H1 (cell line): Measurements from ENCODE around the gene CORO2B. TPM values are rescaled to one million over a fixed set of nuclear protein-coding genes. Genes with fewer than 3 reads are reported as not detected.

Source experiments
- CEBPB ChIP-seq: IDR thresholded peaks from 2 replicates; pipeline ENCODE4 v1.6.1; 2012; ENCODE audit warnings: low read depth, low read length
- CHD1 ChIP-seq: IDR thresholded peaks from 2 replicates; pipeline ENCODE4 v1.6.1; 2012; ENCODE audit warnings: low read depth, low read length, improper control_type of control experiment
- EGR1 ChIP-seq: IDR thresholded peaks from 2 replicates; pipeline ENCODE4 v1.6.1; 2011; ENCODE audit warnings: low read depth, low read length, borderline replicate concordance
- RFX5 ChIP-seq: IDR thresholded peaks from 2 replicates; pipeline ENCODE4 v1.6.1; 2011; ENCODE audit warnings: low read depth, low read length, improper control_type of control experiment, borderline replicate concordance
- RNF2 ChIP-seq: fragments of 200-900, 300-1000 bp; sonication (generic); IDR thresholded peaks from 2 replicates; pipeline ENCODE4 v1.7.1; 2016; ENCODE audit warnings: borderline replicate concordance, low read depth, mild to moderate bottlenecking, antibody characterized with exemption, low read length; ENCODE audit not compliant: poor library complexity, severe bottlenecking; ENCODE audit errors: missing control alignments
- SP1 ChIP-seq: IDR thresholded peaks from 2 replicates; pipeline ENCODE4 v1.6.1; 2011; ENCODE audit warnings: low read depth, low read length
- SUZ12 ChIP-seq: fragments of 200-600 bp; sonication (generic); IDR thresholded peaks from 2 replicates; pipeline ENCODE4 v1.6.1; 2012; ENCODE audit warnings: mild to moderate bottlenecking, inconsistent platforms, low read length, moderate library complexity, mixed read lengths
- TCF12 ChIP-seq: IDR thresholded peaks from 2 replicates; pipeline ENCODE4 v1.6.1; 2011; ENCODE audit warnings: low read depth, mild to moderate bottlenecking, low read length
- USF2 ChIP-seq: IDR thresholded peaks from 2 replicates; pipeline ENCODE4 v1.6.1; 2011; ENCODE audit warnings: low read length, improper control_type of control experiment
- polyA plus RNA-seq, 7 experiments: library from polyadenylated mRNA; depleted of rRNA in 3 of 7; stranded (reverse) in 5 of 7; unstranded in 2 of 7; fragments of >200 nt in 5 of 7; fragments of 200-250 nt in 2 of 7; gene quantifications; 1 replicate in 5 of 7; 2 replicates in 1 of 7; 4 replicates in 1 of 7; pipeline versions ENCODE4 v1.2.1 to v1.2.3, GENCODE V29; 2011 to 2013; ENCODE audit warnings: missing spikeins in 2 of 7, mixed read lengths in 2 of 7
- total RNA-seq: library from RNA; stranded (reverse); fragmentation: NEBNext Ultra II Directional; extraction: Animal tissue kit (Norgen Biotek cat#: 25700); gene quantifications from 2 replicates; pipeline ENCODE4 v1.2.1, GENCODE V29; 2021
- TF ChIP-seq, protein P1 (sequence below): fragments of 300-600 bp; sonication (generic); IDR thresholded peaks from 2 replicates; pipeline ENCODE4 v1.7.1; 2012; ENCODE audit warnings: low read length, moderate library complexity, mild to moderate bottlenecking, inconsistent platforms; ENCODE audit not compliant: insufficient replicate concordance

The CORO2B gene
- total and polyA plus RNA-seq, 2 of the 8 experiments (the other 6 are each of a cell fraction or from before 2014, with no cell fraction given) = 3.4 to 6.7 TPM

DNA sequence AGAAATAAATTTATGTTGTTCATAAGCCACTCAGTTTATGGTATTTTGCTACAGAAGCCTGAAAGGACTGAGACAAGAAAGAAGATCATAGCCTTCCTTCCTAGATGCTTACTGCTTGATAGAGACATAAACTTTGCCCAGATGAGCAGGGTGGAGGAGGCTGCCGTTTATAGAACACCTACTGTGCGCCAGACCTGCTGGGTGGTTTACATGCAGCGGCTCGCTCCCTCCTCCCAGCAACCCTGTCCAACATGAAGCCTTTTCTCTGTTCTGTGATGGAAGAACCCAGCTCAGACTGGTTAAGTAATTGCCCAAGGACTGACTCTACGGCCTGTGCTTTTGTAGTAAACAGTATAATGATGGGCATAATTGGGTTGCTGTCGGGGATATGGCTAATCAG lies 37.0 kb downstream of the CORO2B start (continued):
- TF ChIP-seq, protein P1, sequence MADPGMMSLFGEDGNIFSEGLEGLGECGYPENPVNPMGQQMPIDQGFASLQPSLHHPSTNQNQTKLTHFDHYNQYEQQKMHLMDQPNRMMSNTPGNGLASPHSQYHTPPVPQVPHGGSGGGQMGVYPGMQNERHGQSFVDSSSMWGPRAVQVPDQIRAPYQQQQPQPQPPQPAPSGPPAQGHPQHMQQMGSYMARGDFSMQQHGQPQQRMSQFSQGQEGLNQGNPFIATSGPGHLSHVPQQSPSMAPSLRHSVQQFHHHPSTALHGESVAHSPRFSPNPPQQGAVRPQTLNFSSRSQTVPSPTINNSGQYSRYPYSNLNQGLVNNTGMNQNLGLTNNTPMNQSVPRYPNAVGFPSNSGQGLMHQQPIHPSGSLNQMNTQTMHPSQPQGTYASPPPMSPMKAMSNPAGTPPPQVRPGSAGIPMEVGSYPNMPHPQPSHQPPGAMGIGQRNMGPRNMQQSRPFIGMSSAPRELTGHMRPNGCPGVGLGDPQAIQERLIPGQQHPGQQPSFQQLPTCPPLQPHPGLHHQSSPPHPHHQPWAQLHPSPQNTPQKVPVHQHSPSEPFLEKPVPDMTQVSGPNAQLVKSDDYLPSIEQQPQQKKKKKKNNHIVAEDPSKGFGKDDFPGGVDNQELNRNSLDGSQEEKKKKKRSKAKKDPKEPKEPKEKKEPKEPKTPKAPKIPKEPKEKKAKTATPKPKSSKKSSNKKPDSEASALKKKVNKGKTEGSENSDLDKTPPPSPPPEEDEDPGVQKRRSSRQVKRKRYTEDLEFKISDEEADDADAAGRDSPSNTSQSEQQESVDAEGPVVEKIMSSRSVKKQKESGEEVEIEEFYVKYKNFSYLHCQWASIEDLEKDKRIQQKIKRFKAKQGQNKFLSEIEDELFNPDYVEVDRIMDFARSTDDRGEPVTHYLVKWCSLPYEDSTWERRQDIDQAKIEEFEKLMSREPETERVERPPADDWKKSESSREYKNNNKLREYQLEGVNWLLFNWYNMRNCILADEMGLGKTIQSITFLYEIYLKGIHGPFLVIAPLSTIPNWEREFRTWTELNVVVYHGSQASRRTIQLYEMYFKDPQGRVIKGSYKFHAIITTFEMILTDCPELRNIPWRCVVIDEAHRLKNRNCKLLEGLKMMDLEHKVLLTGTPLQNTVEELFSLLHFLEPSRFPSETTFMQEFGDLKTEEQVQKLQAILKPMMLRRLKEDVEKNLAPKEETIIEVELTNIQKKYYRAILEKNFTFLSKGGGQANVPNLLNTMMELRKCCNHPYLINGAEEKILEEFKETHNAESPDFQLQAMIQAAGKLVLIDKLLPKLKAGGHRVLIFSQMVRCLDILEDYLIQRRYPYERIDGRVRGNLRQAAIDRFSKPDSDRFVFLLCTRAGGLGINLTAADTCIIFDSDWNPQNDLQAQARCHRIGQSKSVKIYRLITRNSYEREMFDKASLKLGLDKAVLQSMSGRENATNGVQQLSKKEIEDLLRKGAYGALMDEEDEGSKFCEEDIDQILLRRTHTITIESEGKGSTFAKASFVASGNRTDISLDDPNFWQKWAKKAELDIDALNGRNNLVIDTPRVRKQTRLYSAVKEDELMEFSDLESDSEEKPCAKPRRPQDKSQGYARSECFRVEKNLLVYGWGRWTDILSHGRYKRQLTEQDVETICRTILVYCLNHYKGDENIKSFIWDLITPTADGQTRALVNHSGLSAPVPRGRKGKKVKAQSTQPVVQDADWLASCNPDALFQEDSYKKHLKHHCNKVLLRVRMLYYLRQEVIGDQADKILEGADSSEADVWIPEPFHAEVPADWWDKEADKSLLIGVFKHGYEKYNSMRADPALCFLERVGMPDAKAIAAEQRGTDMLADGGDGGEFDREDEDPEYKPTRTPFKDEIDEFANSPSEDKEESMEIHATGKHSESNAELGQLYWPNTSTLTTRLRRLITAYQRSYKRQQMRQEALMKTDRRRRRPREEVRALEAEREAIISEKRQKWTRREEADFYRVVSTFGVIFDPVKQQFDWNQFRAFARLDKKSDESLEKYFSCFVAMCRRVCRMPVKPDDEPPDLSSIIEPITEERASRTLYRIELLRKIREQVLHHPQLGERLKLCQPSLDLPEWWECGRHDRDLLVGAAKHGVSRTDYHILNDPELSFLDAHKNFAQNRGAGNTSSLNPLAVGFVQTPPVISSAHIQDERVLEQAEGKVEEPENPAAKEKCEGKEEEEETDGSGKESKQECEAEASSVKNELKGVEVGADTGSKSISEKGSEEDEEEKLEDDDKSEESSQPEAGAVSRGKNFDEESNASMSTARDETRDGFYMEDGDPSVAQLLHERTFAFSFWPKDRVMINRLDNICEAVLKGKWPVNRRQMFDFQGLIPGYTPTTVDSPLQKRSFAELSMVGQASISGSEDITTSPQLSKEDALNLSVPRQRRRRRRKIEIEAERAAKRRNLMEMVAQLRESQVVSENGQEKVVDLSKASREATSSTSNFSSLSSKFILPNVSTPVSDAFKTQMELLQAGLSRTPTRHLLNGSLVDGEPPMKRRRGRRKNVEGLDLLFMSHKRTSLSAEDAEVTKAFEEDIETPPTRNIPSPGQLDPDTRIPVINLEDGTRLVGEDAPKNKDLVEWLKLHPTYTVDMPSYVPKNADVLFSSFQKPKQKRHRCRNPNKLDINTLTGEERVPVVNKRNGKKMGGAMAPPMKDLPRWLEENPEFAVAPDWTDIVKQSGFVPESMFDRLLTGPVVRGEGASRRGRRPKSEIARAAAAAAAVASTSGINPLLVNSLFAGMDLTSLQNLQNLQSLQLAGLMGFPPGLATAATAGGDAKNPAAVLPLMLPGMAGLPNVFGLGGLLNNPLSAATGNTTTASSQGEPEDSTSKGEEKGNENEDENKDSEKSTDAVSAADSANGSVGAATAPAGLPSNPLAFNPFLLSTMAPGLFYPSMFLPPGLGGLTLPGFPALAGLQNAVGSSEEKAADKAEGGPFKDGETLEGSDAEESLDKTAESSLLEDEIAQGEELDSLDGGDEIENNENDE = no peak
- no peak for TF ChIP-seq SUZ12
- no peak for TF ChIP-seq CEBPB
- no peak for TF ChIP-seq SP1
- no peak for TF ChIP-seq TCF12
- no peak for TF ChIP-seq RNF2
- no peak for TF ChIP-seq USF2
- TF ChIP-seq RFX5 = no peak
- TF ChIP-seq EGR1 = no peak
- no peak for TF ChIP-seq CHD1
- TF ChIP-seq, all 59 proteins: peak for 0
